OCI-LY3 (cell line): Measurements from ENCODE around the gene HS3ST3A1.

Source experiments
- H2AFZ ChIP-seq: fragments of 200-600, 300-600 bp; shearing (Covaris generic); 2 replicates; pipeline ENCODE4 v1.6.0; 2014; ENCODE audit warnings: antibody characterized with exemption, low read depth, low read length
- H3K27ac ChIP-seq: fragments of 200-600, 300-600 bp; sonication (generic); 2 replicates; pipeline ENCODE4 v1.5.1; 2014; ENCODE audit warnings: mild to moderate bottlenecking, low read length, moderate library complexity, mixed read lengths
- H3K27me3 ChIP-seq: fragments of 200-600, 300-600 bp; sonication (generic); 2 replicates; pipeline ENCODE4 v1.6.1; 2014; ENCODE audit warnings: low read depth, low read length, mixed read lengths
- H3K36me3 ChIP-seq: fragments of 200-600, 300-600 bp; sonication (generic); replicated peaks from 2 replicates; pipeline ENCODE3; 2014; ENCODE audit warnings: low read depth, low read length, mixed read lengths
- H3K4me1 ChIP-seq: fragments of 300-600, 200-600 bp; sonication (generic); 2 replicates; pipeline ENCODE4 v1.6.1; 2014; ENCODE audit warnings: low read length, mixed read lengths
- H3K4me2 ChIP-seq: fragments of 200-600, 300-600 bp; sonication (generic); 2 replicates; pipeline ENCODE4 v1.6.1; 2014; ENCODE audit warnings: low read length, mixed read lengths
- H3K4me3 ChIP-seq: fragments of 300-600, 200-600 bp; sonication (generic); 2 replicates; pipeline ENCODE4 v1.5.1; 2014; ENCODE audit warnings: antibody characterized with exemption, mild to moderate bottlenecking, low read length, moderate library complexity
- H3K79me2 ChIP-seq: fragments of 300-600, 200-600 bp; shearing (Covaris generic); 2 replicates; pipeline ENCODE4 v1.6.1; 2014; ENCODE audit warnings: mild to moderate bottlenecking, low read length, mixed read lengths
- H3K9ac ChIP-seq: fragments of 300-600, 200-600 bp; shearing (Covaris generic); 2 replicates; pipeline ENCODE4 v1.6.0; 2014; ENCODE audit warnings: mild to moderate bottlenecking, low read length, moderate library complexity
- H3K9me3 ChIP-seq: fragments of 200-600, 300-600 bp; shearing (Covaris generic); 2 replicates; pipeline ENCODE4 v1.6.1; 2014; ENCODE audit warnings: low read length, mixed read lengths; ENCODE audit not compliant: insufficient read depth
- H4K20me1 ChIP-seq: fragments of 200-600, 300-600 bp; sonication (generic); 2 replicates; pipeline ENCODE4 v1.6.1; 2016; ENCODE audit warnings: low read length, mixed read lengths; ENCODE audit not compliant: insufficient read depth
- EZH2phosphoT487 ChIP-seq: fragments of 200-600 bp; shearing (Covaris generic); IDR thresholded peaks from 2 replicates; pipeline ENCODE4 v1.6.1; 2018; ENCODE audit warnings: antibody characterized with exemption, mixed run types, low read depth
- TF ChIP-seq, protein P1 (sequence below): fragments of 200-600, 300-600 bp; sonication (generic); IDR thresholded peaks from 2 replicates; pipeline ENCODE4 v1.5.1; 2014; ENCODE audit warnings: antibody characterized with exemption, low read length, low read depth

The HS3ST3A1 gene

DNA sequence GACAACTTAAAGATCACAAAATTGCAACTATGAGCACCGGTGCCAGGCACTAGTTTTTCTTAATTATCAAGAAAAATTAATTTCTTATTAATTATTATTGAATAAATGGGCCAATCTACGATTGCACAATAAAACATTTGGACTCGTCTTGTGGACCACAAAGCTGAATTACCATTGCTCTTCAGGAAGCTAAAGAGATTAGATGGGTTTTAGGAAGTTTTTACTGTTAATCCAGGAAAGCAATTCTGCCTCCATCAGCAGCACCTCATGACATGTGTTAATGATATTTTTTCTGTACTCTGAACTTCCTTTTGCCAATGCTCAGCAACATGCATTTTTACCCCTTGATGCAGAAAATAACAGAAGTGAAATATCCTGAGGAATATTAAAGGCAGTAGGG lies 37.9 kb downstream of the HS3ST3A1 start:
- H4K20me1 ChIP-seq = no peaks in the 10 kb centered on the region
- no peak overlapping the region for H3K4me3 ChIP-seq
- no peak overlapping the region for H2AFZ ChIP-seq
- no peaks in the 10 kb centered on the region for H3K27me3 ChIP-seq
- no peak for TF ChIP-seq EZH2phosphoT487
- H3K4me1 ChIP-seq = no peaks in the 10 kb centered on the region
- no peak overlapping the region for H3K9ac ChIP-seq
- no peak overlapping the region for H3K4me2 ChIP-seq
- no peak overlapping the region for H3K27ac ChIP-seq
- no peaks in the 10 kb centered on the region for H3K36me3 ChIP-seq
- no peaks in the 10 kb centered on the region for H3K79me2 ChIP-seq
- no peaks in the 10 kb centered on the region for H3K9me3 ChIP-seq

DNA sequence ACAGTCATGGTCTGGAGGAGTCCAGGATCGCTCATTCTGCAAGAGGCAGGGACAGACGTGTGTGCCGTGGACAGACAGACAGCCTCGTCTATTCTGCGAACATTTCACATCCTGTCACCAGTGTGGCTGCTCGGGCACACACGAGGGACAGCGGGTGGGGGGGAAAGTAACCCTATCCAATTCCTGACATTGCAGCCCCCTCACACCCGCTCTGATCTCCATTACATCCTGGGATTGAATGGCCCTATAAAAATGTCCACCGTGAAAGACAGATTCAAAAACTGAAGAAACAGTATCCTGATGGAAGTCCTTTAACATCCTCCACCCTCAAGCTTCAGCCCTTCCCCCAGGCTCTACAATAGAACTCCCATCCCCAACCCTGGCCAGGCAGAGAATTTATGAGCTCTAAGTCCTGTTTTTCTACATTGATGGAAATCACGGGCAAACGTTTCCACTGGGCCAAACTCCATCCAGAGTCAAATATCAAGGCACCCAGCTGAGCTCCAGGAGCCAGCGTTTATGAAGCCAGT lies 39.4 kb downstream of the HS3ST3A1 start:
- no peaks in the 10 kb centered on the region for H3K4me1 ChIP-seq
- H3K79me2 ChIP-seq = no peaks in the 10 kb centered on the region
- no peak overlapping the region for H3K9ac ChIP-seq
- H3K27ac ChIP-seq = no peak overlapping the region
- no peaks in the 10 kb centered on the region for H3K27me3 ChIP-seq
- H3K9me3 ChIP-seq = no peaks in the 10 kb centered on the region
- H2AFZ ChIP-seq = no peak overlapping the region
- H3K4me2 ChIP-seq = no peak overlapping the region
- H3K36me3 ChIP-seq = no peaks in the 10 kb centered on the region
- TF ChIP-seq, protein P1, sequence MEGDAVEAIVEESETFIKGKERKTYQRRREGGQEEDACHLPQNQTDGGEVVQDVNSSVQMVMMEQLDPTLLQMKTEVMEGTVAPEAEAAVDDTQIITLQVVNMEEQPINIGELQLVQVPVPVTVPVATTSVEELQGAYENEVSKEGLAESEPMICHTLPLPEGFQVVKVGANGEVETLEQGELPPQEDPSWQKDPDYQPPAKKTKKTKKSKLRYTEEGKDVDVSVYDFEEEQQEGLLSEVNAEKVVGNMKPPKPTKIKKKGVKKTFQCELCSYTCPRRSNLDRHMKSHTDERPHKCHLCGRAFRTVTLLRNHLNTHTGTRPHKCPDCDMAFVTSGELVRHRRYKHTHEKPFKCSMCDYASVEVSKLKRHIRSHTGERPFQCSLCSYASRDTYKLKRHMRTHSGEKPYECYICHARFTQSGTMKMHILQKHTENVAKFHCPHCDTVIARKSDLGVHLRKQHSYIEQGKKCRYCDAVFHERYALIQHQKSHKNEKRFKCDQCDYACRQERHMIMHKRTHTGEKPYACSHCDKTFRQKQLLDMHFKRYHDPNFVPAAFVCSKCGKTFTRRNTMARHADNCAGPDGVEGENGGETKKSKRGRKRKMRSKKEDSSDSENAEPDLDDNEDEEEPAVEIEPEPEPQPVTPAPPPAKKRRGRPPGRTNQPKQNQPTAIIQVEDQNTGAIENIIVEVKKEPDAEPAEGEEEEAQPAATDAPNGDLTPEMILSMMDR = no peak
- no peak for TF ChIP-seq EZH2phosphoT487
- H3K4me3 ChIP-seq = no peak overlapping the region
- H4K20me1 ChIP-seq = no peaks in the 10 kb centered on the region

DNA sequence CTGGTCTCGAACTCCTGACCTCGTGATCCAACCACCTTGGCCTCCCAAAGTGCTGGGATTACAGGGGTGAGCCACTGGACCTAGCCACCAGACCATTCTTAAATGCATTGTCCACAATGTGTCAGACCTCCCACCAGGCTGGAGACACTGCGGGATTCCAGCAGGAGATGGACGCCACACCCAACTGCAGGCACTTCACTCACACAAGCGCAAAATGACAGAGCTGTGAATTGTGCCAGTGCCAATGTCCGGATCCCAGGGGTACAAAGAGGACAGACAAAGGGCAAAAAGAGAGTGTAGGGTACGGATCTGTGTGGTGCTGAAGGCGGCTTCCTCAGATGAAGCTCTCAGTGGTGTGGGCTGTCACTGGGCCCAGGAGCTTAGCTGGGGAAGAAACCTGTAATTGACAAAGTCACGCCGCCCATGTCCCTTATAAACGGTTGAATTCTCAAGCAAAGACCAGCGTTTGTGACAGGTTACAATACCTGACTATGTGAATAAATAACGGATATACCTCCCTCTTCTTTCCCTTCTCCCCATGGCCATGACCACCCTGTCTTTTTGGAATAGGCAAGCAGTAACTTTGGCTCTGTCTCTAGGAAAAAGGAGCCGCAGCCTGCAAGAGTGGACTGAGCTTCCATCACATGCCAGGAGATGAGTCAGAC lies 40.0 kb downstream of the HS3ST3A1 start:
- Histone ChIP-seq H3K4me3 (no peak overlapping the region), H3K4me1 (no peaks in the 10 kb centered on the region), H3K36me3 (no peaks in the 10 kb centered on the region), H3K9me3 (no peaks in the 10 kb centered on the region), H3K27me3 (no peaks in the 10 kb centered on the region), H4K20me1 (no peaks in the 10 kb centered on the region), H3K9ac (no peak overlapping the region), H3K4me2 (no peak overlapping the region), H2AFZ (no peak overlapping the region), H3K79me2 (no peaks in the 10 kb centered on the region), H3K27ac (no peak overlapping the region)
- TF ChIP-seq, protein P1 = no peak
- TF ChIP-seq EZH2phosphoT487 = no peak

GRCh38 chr17:13560935-13561334 lies 40.8 kb downstream of the HS3ST3A1 start:
- H3K4me2 ChIP-seq = no peak overlapping the region
- TF ChIP-seq, protein P1 = no peak
- no peak for TF ChIP-seq EZH2phosphoT487
- H3K4me1 ChIP-seq = no peaks in the 10 kb centered on the region
- no peaks in the 10 kb centered on the region for H3K9me3 ChIP-seq
- H4K20me1 ChIP-seq = no peaks in the 10 kb centered on the region
- no peak overlapping the region for H2AFZ ChIP-seq
- no peak overlapping the region for H3K9ac ChIP-seq
- no peak overlapping the region for H3K27ac ChIP-seq
- H3K79me2 ChIP-seq = no peaks in the 10 kb centered on the region
- no peaks in the 10 kb centered on the region for H3K36me3 ChIP-seq
- no peak overlapping the region for H3K4me3 ChIP-seq
- no peaks in the 10 kb centered on the region for H3K27me3 ChIP-seq
